HG02623 (cell line): ENCODE measurements around the gene IFT52.

Source experiments
- ATAC-seq: cut with Tn5 transposase; IDR thresholded peaks from one replicate; pipeline ENCODE4 v1.9.1; 2021; ENCODE audit warnings: moderate library complexity; ENCODE audit not compliant: unreplicated experiment

IFT52 gene

DNA sequence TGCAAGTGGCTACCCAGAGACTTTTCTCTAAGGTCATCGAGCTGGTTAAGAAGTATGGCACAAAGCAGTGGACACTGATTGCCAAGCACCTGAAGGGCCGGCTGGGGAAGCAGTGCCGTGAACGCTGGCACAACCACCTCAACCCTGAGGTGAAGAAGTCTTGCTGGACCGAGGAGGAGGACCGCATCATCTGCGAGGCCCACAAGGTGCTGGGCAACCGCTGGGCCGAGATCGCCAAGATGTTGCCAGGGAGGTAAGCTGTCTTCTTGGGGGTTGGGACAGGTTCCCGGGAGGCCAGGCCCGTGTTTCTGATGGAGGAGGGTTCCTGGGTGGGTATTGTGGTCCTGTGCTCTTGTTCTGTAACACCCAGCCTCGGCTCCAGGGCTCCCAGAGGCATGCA lies 96.1 kb downstream of the IFT52 start:
- ATAC-seq, result no peak

DNA sequence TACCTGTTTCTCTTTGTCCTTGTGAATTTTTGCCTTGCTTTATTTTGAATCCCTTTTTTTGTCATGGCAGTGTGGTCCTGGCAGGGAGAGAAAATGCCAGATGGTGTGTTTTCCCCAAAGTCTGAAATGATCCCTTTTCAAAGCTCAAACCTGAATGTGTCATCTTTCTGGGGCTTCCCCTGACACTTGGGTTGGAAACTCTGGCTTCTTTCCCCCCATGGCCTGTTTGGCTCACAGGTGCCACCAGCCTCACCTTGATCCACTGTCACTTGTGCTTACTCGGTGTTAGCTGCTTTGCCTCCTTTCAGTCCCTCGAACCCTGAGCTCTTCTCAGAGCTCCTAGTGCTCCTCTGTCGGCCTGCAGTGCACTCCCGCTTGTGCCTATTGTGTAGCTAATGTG lies 98.4 kb downstream of the IFT52 start:
- ATAC-seq, result no peak

DNA sequence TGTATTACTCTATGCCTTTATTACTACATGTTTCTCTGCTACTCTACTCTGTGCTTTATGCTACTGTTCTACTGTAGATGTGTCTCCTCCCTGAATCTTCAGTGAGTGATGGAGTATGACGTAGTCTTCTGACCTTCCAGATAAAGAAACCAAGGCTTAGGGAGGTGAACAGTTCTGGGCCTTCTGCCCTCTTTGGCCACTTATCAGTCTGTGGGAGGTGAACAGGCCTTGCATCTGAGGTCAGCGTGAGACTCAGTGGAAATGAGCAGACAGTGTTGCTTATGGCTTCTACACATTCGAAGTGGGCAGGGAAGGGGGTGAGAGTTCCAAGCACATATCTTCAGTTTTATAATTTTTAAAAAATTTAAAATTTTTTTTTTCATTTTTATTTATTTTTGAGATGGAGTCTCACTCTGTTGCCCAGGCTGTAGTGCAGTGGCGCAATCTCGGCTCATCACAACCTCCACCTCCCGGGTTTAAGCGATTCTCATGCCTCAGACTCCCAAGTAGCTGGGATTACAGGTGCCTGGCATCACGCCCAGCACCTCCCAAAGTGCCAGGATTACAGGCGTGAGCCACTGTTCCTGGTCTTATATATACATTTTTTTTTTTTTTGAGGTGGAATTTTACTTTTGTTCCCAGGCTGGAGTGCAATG lies 100.3 kb downstream of the IFT52 start:
- no peak for ATAC-seq

DNA sequence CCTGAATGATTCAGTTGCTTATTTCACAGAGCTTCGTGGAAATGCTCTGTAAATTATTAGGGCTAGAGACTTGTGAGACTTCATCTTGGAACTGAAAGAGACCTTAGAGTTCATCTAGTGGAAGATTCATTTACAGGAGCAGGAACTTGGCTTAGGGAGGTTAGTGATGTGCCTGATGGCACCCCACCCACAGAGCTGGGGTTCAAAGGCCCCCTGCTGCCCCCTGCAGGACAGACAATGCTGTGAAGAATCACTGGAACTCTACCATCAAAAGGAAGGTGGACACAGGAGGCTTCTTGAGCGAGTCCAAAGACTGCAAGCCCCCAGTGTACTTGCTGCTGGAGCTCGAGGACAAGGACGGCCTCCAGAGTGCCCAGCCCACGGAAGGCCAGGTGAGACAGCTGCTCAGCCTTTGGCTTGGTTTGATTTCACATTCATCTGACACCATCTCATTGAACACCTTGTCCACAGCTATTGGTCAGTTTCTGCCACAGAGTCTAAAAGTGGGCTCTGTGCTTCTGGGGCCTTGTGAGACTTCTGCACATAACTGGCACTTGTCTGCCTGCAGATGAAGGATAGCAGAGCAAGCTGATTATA lies 101.3 kb downstream of the IFT52 start:
- no peak for ATAC-seq

DNA sequence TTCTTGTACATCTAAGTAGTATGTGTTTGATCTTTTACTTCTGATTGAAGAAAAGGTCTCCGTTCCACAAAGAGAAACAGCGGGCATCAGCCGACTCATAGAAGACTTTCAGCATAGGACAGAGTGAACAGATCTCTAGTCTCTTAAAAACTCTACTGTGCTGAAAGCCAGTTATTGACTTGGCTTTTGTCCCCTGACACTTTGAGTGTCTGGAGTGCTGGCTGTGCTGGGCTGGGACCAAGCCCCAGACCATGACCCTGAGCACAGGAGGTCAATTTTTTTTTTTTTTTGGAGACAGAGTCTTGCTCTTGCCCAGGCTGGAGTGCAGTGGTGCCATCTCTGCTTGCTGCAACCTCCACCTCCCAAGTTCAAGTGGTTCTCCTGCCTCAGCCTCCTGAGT lies 104.0 kb downstream of the IFT52 start:
- no peak for ATAC-seq

DNA sequence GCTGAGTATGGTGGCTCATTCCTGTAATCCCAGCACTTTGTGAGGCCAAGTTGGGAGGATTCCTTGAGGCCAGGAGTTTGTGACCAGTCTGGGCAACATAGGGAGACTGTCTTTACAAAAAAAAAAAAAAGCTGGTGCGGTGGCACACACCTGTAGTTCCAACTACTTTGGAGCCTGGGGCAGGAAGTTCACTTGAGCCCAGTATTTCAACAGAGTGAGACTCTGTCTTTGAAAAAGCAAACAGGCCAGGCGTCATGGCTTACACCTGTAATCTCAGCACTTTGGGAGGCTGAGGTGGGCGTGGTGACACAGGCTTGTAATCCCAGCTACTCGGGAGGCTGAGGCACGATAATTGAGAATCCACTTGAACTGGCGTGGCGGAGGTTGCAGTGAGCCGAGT lies 104.8 kb downstream of the IFT52 start:
- no peak for ATAC-seq
